K562 (cell line): ENCODE measurements around the gene SPTBN4. TPM values are rescaled to one million over a fixed set of nuclear protein-coding genes. Genes with fewer than 3 reads are reported as not detected.

Source experiments
- ATF7 ChIP-seq: fragments of 450-650 bp; IDR thresholded peaks from 2 replicates; pipeline ENCODE4 v1.7.1; 2014; ENCODE audit warnings: mild to moderate bottlenecking, moderate library complexity
- CBX3 ChIP-seq, 2 experiments: IDR thresholded peaks; 1 replicate in 1 of 2; 2 replicates in 1 of 2; pipeline ENCODE4 v1.6.1; 2012; ENCODE audit warnings: inconsistent platforms in 2 of 2, low read length in 2 of 2, borderline replicate concordance in 1 of 2, control low read depth in 1 of 2
- CEBPZ ChIP-seq: fragments of 150-350 bp; IDR thresholded peaks from 2 replicates; pipeline ENCODE4 v1.6.1; 2014; ENCODE audit warnings: low read depth, mild to moderate bottlenecking, low read length, borderline replicate concordance
- CGGBP1 ChIP-seq: fragments of 250-450 bp; sonication (Bioruptor Pico); IDR thresholded peaks from 2 replicates; pipeline ENCODE4 v1.9.0; 2021; ENCODE audit warnings: mild to moderate bottlenecking
- DDX20 ChIP-seq: fragments of 450-650 bp; IDR thresholded peaks from 2 replicates; pipeline ENCODE4 v1.6.1; 2016; ENCODE audit warnings: missing genetic modification characterization, low read depth, mild to moderate bottlenecking, missing compliant biosample characterization, moderate library complexity
- HIVEP1 ChIP-seq: fragments of 250-450 bp; sonication (Bioruptor Pico); IDR thresholded peaks from 2 replicates; pipeline ENCODE4 v1.4.0; 2020; ENCODE audit warnings: mild to moderate bottlenecking
- KDM4B ChIP-seq, 2 experiments: fragments of 450-650 bp in 1 of 2; sonication (generic) in 1 of 2; IDR thresholded peaks; 2 replicates each; pipeline ENCODE4 v1.6.1; 2016 to 2017; ENCODE audit warnings: borderline replicate concordance in 2 of 2, antibody characterized with exemption in 1 of 2, low read depth in 1 of 2, mild to moderate bottlenecking in 1 of 2
- MNT ChIP-seq, 2 experiments: fragments of 450-650 bp; conservative IDR thresholded peaks; 2 replicates each; pipeline ENCODE4 v1.6.1; 2017; ENCODE audit warnings: mild to moderate bottlenecking in 2 of 2, moderate library complexity in 2 of 2
- NFIX ChIP-seq: fragments of 250-450 bp; sonication (Bioruptor Pico); IDR thresholded peaks from 2 replicates; pipeline ENCODE4 v1.4.0; 2020; ENCODE audit warnings: low read depth, mild to moderate bottlenecking, moderate library complexity
- TAF7 ChIP-seq: fragments of 450-650 bp; IDR thresholded peaks from 2 replicates; pipeline ENCODE4 v1.6.1; 2016; ENCODE audit warnings: missing genetic modification characterization, missing compliant biosample characterization
- TBP ChIP-seq: optimal IDR thresholded peaks from 2 replicates; pipeline ENCODE3; 2011; ENCODE audit warnings: low read depth, low read length, improper control_type of control experiment
- ZNF263 ChIP-seq: sonication (generic); formaldehyde crosslinking; IDR thresholded peaks from 2 replicates; pipeline ENCODE4 v1.8.0; 2022; ENCODE audit warnings: mild to moderate bottlenecking, missing genetic modification reagents, borderline replicate concordance
- ZNF586 ChIP-seq: fragments of 450-650 bp; formaldehyde crosslinking; conservative IDR thresholded peaks from 2 replicates; pipeline ENCODE4 v1.4.0; 2020; ENCODE audit warnings: mild to moderate bottlenecking, moderate library complexity
- ZNF639 ChIP-seq, 2 experiments: fragments of 200-800 bp in 1 of 2; sonication (Bioruptor generic) in 1 of 2; sonication (generic) in 1 of 2; formaldehyde crosslinking in 1 of 2; IDR thresholded peaks in 1 of 2; conservative IDR thresholded peaks in 1 of 2; 2 replicates each; pipeline versions ENCODE4 v1.5.0 to v1.6.1; 2016 to 2020; ENCODE audit warnings: missing compliant biosample characterization in 1 of 2, missing genetic modification characterization in 1 of 2, missing genetic modification reagents in 1 of 2
- ZNF77 ChIP-seq: fragments of 250-450 bp; sonication (Bioruptor Pico); IDR thresholded peaks from 2 replicates; pipeline ENCODE4 v1.5.0; 2020
- polyA plus RNA-seq, 8 experiments: library from polyadenylated mRNA; depleted of rRNA in 4 of 8; stranded (reverse) in 5 of 8; unstranded in 3 of 8; fragments of >200 nt; fragmentation: Nextera tagmentation in 2 of 8; fragmentation: Illumina TruSeq in 1 of 8; extraction: Ambion mirVana in 2 of 8; extraction: Trizol in 1 of 8; gene quantifications; 2 replicates each; pipeline versions ENCODE4 v1.2.1 to v1.2.3, GENCODE V29; 2011 to 2014; ENCODE audit warnings: inconsistent platforms in 1 of 8, missing spikeins in 1 of 8
- total RNA-seq, 7 experiments: library from RNA; depleted of rRNA in 6 of 7; stranded (reverse); fragments of >200 nt in 6 of 7; fragmentation: Illumina TruSeq in 2 of 7; extraction: Trizol in 2 of 7; gene quantifications; 2 replicates each; pipeline versions ENCODE4 v1.2.1 to v1.2.3, GENCODE V29; 2011 to 2021; ENCODE audit warnings: low replicate concordance in 1 of 7

The SPTBN4 gene
- total and polyA plus RNA-seq, 9 of the 15 experiments (the other 6 are each of a cell fraction or from before 2014, with no cell fraction given) = 0.01 to 1.5 (median 0.86) TPM

- TF ChIP-seq CBX3 (IDR thresholded peaks at IDR 0.05; ENCODE audit: borderline replicate concordance in 1 of 2, low read length in 2 of 2) (peak in 1 of 2 experiments; percentile 37; a peak in 1 of 3 replicates), TBP (no peak), TAF7 (tag) (no peak), CGGBP1 (CRISPR knock-in tag) (no peak), DDX20 (tag) (no peak), ZNF263 (CRISPR knock-in tag) (peak; percentile 42; the same call in 1 of the 2 replicates), CEBPZ (no peak), ATF7 (0 out of 2 replicates have a peak, but pooled peaks have one; percentile 25), NFIX (CRISPR knock-in tag) (no peak), ZNF639 (CRISPR knock-in tag; conservative IDR thresholded peaks at IDR 0.05 in 1 of 2, IDR thresholded peaks at IDR 0.05 in 1 of 2) (no peak), KDM4B (IDR thresholded peaks at IDR 0.05; ENCODE audit: borderline replicate concordance in 2 of 2, low read depth in 1 of 2) (no peak), HIVEP1 (no peak), MNT (conservative IDR thresholded peaks at IDR 0.05) (peak in 1 of 2 experiments; percentile 44; a peak in 1 of 4 replicates), ZNF77 (CRISPR knock-in tag) (no peak), ZNF586 (CRISPR knock-in tag) (no peak)
These were observed 130.0 kb downstream of the SPTBN4 start (continued) for GRCh38 chr19:40596608-40597328.
